Central memory CD8-positive, alpha-beta T cell (primary cell): ENCODE data around the gene RBMS3.

Experiments used
- ATAC-seq: fragments of 150-1000 bp; cut with Tn5 transposase; replicated peaks from 2 replicates; pipeline ENCODE4 v1.10.0; 2022; ENCODE audit warnings: mild to moderate bottlenecking, moderate FRiP score, moderate number of reproducible peaks; ENCODE audit not compliant: poor library complexity, severe bottlenecking; ENCODE audit errors: extremely low read depth
- DNase-seq, 2 donors: peaks; one replicate each; pipeline ENCODE4 v3.0.0; 2021; ENCODE audit warnings: low spot score in 2 of 2
- H3K27ac Mint-ChIP-seq: one replicate; pipeline ENCODE4 v1.8.0; 2022; ENCODE audit warnings: low read depth, mild to moderate bottlenecking, moderate library complexity, mixed read lengths
- H3K27me3 Mint-ChIP-seq: one replicate; pipeline ENCODE4 v1.8.0; 2022; ENCODE audit warnings: mixed read lengths
- H3K36me3 Mint-ChIP-seq: one replicate; pipeline ENCODE4 v1.8.0; 2022; ENCODE audit warnings: mild to moderate bottlenecking, moderate library complexity, mixed read lengths; ENCODE audit not compliant: insufficient read depth
- H3K4me1 Mint-ChIP-seq: one replicate; pipeline ENCODE4 v1.8.0; 2022; ENCODE audit warnings: mixed read lengths
- H3K4me3 Mint-ChIP-seq: one replicate; pipeline ENCODE4 v1.8.0; 2022; ENCODE audit warnings: mild to moderate bottlenecking, moderate library complexity, mixed read lengths
- H3K9me3 Mint-ChIP-seq: one replicate; pipeline ENCODE4 v1.8.0; 2022; ENCODE audit warnings: mixed read lengths

Gene RBMS3

DNA sequence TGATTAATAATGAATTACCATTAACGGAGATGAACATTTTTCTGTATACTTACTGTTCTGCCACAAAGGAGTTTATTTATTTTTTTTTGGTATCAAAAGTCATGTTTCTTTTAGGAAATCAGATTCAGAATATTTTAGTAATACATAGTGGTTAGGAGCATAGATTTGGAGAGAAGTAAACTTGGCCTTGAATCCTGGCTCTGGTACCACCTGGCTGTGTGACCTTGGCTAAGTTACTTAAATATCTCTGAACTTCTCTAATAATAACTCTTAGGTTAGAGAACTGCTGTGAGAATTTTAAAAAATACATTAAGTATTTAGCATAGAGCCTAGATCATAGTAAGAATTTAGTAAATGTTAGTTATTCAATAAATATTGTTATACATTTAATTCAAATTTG lies 309.1 kb downstream of the RBMS3 start:
- Mint-ChIP-seq H3K4me1 (no peaks in the 10 kb centered on the region), H3K4me3 (no peak overlapping the region), H3K27ac (no peak overlapping the region)

DNA sequence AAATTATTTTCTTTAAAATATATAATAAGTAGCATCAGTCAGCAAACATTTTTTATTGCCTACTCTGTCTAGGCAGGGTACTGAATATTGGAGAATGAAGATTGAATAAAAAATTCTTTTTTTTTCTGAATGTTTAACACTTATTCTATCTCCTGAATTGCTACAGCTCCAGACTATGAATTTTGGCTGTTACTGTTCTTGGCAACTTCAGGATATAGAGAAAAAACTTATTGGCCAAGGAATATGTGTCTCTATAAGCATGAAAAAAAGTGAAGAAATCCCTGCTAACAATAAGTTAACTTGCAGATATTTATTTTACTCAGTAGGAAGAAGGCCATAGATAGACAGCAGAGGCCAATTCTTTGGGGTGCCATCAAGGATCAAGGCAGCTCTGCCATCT lies 309.6 kb downstream of the RBMS3 start:
- Mint-ChIP-seq H3K9me3 (peaks cover 10% of the 10 kb centered on the region), H3K27me3 (no peaks in the 10 kb centered on the region), H3K4me1 (no peaks in the 10 kb centered on the region), H3K27ac (no peak overlapping the region), H3K36me3 (no peaks in the 10 kb centered on the region), H3K4me3 (no peak overlapping the region)
- ATAC-seq (no peak), DNase-seq (no peak)

More for the DNA sequence above, 309.1 kb downstream of the RBMS3 start:
- peaks cover 10% of the 10 kb centered on the region for H3K9me3 Mint-ChIP-seq
- H3K27me3 Mint-ChIP-seq = no peaks in the 10 kb centered on the region
- no peaks in the 10 kb centered on the region for H3K36me3 Mint-ChIP-seq
- DNase-seq (no peak), ATAC-seq (no peak)

DNA sequence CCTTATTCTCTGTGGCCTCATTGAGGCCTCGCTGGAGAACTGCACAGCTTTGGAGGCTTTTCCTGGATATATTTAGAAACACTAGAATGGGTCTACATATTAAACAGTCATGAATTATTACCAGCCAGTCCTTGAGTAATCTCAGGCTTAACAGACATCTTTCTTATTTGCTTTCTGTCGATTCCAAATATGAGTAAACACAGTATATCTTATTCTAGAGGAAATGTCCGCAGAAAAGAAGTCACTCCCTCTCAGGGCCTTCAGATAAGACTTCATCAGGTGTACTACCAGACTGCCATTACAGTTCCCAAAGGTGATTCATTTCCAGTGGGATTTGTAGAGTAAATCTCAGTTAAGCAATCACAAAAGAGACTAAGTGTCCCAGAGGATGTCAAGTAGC lies 310.7 kb downstream of the RBMS3 start:
- ATAC-seq = no peak
- Mint-ChIP-seq H3K9me3 (peaks cover 10% of the 10 kb centered on the region), H3K36me3 (no peaks in the 10 kb centered on the region), H3K4me1 (no peaks in the 10 kb centered on the region), H3K27ac (no peak overlapping the region), H3K4me3 (no peak overlapping the region), H3K27me3 (no peaks in the 10 kb centered on the region)
- no peak for DNase-seq

DNA sequence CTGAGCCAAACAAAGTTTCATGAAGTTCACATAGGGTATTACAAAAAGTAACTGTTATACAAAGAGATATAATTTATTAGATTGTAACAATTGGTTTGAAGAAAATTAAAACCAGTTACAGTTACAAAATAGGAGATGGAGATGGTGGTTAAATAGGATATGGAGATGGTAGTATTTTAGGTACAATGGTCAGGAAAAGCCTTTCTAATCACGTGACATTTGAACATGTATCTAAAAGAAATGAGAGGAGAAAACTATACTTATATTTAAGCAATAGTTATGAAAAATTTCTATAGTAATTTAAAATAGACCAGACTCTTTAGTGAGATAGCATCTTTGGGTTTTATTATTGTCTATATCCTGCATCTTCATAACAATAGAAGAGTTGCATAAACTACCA lies 312.9 kb downstream of the RBMS3 start:
- Mint-ChIP-seq H3K9me3 (no peaks in the 10 kb centered on the region), H3K4me1 (no peaks in the 10 kb centered on the region), H3K27ac (no peak overlapping the region), H3K36me3 (no peaks in the 10 kb centered on the region), H3K4me3 (no peak overlapping the region), H3K27me3 (no peaks in the 10 kb centered on the region)
- ATAC-seq = no peak
- no peak for DNase-seq

DNA sequence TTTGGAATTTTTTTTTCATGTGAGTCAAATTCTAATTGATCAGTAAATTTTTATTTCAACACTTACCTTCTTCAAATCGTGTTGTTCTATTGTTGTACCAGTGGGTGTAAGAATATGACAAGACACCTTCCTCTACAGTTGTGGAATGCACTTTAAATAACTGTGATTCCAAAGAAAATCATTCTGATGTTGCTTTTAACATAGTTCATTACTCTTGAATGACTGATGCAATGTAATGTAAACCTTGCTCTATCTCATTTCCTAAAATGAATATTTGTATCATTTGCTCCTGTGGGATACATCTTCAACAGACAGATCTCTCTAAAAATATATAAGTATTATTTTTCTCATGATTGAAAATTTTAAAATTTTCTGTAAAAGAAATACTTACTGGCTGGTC lies 313.4 kb downstream of the RBMS3 start:
- ATAC-seq (no peak), DNase-seq (no peak)
- no peaks in the 10 kb centered on the region for H3K36me3 Mint-ChIP-seq

DNA sequence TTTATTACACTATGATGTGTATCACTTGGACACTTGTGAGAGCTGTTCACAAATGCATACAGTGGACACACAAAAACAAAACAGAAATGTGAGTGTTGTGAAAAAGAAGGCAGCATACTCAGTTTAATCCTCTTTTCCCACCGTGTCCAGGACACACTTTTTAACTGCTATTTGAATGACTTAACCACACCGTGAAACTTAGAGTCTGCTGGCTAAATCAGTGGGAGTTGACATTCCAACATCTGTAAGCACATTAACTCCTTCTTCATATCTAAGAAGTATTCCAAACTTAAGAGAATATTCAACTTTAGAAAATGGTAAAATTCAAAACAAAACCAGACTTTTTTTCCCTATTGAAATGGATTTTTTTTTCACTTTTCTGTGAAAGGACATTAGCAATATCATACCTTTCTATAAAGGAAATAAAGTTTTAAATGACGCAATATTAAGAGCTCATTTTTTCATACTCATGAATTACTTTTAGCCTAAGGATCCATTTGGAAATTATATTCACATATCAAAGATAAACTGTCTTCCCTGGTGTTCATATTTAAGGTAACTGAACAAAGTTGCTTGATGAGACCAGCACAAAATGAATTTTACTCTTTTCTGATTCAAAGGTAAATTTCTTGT lies 316.6 kb downstream of the RBMS3 start:
- Mint-ChIP-seq H3K4me3 (no peak overlapping the region), H3K4me1 (no peaks in the 10 kb centered on the region), H3K27me3 (no peaks in the 10 kb centered on the region), H3K9me3 (no peaks in the 10 kb centered on the region), H3K36me3 (no peaks in the 10 kb centered on the region), H3K27ac (no peak overlapping the region)
- ATAC-seq = no peak
- DNase-seq = no peak

More for the DNA sequence above, 313.4 kb downstream of the RBMS3 start:
- Mint-ChIP-seq H3K4me1 (no peaks in the 10 kb centered on the region), H3K4me3 (no peak overlapping the region), H3K27ac (no peak overlapping the region), H3K9me3 (no peaks in the 10 kb centered on the region), H3K27me3 (no peaks in the 10 kb centered on the region)

DNA sequence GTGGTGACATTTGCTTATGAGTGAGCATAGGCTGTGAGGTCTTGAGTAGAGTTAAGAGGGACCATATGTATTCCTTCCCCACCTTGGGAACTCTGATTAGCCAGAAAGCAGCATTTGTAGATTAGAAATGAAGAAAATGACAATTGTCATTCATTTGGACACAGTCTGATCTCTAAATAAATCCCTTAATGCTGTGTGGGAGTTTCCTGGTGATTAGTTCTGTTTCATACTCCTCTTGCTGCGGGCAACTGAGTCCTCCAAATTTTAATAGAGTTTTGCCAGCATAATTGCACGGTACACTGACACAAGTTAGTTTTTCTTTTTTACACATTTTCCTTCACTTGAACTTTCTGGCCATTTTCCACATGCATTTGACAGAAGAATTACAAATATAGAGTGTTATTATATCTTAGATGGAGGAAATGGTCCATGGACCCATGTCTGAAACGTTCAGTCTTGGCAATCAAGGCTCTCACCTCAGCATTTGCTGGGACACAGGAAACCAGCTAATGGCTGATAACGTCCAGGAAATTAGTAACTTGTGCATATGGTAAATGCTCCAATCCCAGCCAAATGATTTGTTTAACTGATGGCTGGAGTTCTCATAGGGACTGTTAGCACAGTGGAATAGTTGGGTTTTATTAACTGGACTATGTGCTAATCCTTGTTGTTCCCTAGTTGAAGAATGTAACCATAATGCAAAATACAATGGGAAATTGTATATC lies 321.2 kb downstream of the RBMS3 start:
- no peak for DNase-seq
- Mint-ChIP-seq H3K27me3 (no peaks in the 10 kb centered on the region), H3K4me1 (no peaks in the 10 kb centered on the region), H3K27ac (no peak overlapping the region), H3K9me3 (no peaks in the 10 kb centered on the region), H3K4me3 (no peak overlapping the region), H3K36me3 (no peaks in the 10 kb centered on the region)
- no peak for ATAC-seq

DNA sequence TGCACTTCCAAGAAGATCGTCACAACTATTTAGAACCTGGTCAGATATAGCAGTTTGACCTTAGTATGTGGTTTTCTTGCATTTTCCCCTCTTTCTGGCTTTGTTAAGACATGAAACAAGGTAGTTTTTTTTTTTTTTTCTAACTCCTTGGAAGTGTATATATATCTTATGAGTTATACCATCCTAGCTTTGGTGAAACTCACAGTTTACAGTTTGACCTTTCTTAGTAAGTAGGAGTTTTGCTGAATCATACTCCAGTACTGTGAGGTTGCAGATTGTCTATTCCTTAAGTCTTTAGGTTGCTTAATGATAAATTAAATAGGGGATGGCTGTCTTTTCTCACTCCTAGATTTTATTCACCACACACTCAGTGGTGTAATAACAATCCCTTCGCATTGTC lies 325.0 kb downstream of the RBMS3 start:
- H3K4me3 Mint-ChIP-seq = no peak overlapping the region
- ATAC-seq (no peak), DNase-seq (no peak)
- H3K27me3 Mint-ChIP-seq = no peaks in the 10 kb centered on the region
- no peaks in the 10 kb centered on the region for H3K36me3 Mint-ChIP-seq
- no peaks in the 10 kb centered on the region for H3K4me1 Mint-ChIP-seq
- H3K9me3 Mint-ChIP-seq = no peaks in the 10 kb centered on the region
- H3K27ac Mint-ChIP-seq = no peak overlapping the region

DNA sequence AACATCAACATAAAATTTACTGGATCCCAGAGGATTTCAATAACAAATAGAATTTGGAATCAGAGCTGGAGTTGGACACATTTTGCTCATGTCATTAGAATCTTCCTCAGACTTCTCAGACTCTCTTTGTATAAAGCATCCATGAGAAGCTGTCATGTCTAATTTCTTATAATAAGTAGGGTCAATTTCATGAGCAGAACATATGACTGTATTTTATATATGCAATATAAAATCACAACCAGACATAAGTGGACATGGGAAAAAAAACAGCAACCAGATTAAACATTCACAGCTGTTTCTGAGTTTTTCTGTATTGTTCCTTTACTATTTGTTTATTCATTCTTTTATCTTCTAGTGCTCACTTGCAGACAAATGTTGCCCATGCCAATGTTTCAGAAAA lies 325.5 kb downstream of the RBMS3 start:
- Mint-ChIP-seq H3K36me3 (no peaks in the 10 kb centered on the region), H3K27ac (no peak overlapping the region), H3K27me3 (no peaks in the 10 kb centered on the region), H3K4me1 (no peaks in the 10 kb centered on the region), H3K4me3 (no peak overlapping the region), H3K9me3 (no peaks in the 10 kb centered on the region)
- DNase-seq = no peak
- no peak for ATAC-seq

DNA sequence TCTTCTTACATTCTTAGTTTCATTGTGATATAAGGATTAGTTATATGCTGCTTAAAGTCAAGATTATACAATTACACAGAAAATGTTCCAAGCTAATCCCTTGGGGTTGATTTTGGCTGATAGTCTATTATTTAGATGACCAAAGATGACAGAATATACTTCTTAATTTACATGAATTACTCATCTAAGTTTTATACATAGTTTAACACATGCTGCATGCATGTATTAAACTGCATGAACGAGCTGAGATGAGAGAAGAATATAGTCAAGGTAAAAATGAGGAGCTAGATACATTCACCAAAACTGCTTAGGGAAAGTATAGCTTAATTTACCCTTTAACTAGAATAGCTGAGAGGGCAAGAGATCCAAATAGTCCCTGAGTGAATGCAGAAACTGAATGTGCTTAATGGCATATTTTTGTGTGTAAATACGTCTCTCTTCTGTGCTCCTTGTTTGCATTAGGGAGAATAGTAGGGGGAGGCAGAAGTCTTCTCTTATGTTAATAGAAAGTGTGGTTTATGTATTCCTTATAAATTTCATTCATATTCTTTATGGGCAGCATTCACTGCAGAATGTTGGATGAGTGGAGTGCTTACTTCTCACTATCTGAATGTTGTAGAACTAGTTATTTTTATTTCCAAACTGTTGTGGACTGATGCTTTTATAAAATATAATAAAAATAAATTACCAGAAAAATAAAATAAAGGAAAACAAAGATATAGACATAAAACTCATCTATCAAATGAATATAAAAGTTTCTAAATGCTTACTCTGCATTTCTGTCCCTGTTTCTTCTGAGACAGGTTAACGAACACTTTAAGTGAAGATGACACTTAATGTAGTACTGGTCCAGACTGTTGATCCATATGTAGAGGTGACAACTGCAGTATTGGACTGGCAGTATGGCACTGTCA lies 327.8 kb downstream of the RBMS3 start:
- ATAC-seq (no peak), DNase-seq (no peak)
- Mint-ChIP-seq H3K9me3 (no peaks in the 10 kb centered on the region), H3K36me3 (no peaks in the 10 kb centered on the region), H3K4me3 (no peak overlapping the region), H3K4me1 (no peaks in the 10 kb centered on the region), H3K27me3 (no peaks in the 10 kb centered on the region), H3K27ac (no peak overlapping the region)

DNA sequence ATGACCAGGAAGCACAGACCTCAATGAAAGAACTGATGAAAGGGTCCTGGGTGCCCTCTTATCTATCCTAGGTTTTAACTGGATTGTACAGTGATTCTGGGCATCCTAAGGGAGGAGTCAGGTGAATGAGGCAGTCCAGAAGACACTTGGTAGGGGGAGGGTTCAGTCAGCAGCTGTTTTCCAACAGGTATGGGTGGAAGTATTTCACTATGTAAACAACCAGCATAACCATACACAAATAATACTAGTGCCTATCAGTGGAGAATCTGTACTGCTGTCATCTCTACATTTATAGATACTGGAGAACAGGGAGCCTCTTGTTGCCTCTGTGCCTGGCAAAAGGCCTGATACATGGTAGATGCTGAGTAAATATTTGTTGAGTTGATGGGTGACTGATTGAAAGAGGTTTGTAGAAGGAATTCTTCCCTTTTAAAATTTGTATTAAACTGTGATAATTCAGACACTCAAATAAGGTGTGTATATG lies 328.5 kb downstream of the RBMS3 start:
- H3K27ac Mint-ChIP-seq = no peak overlapping the region
- no peaks in the 10 kb centered on the region for H3K4me1 Mint-ChIP-seq
- no peaks in the 10 kb centered on the region for H3K36me3 Mint-ChIP-seq
- no peak overlapping the region for H3K4me3 Mint-ChIP-seq
- ATAC-seq (no peak), DNase-seq (no peak)
- no peaks in the 10 kb centered on the region for H3K9me3 Mint-ChIP-seq
- no peaks in the 10 kb centered on the region for H3K27me3 Mint-ChIP-seq

DNA sequence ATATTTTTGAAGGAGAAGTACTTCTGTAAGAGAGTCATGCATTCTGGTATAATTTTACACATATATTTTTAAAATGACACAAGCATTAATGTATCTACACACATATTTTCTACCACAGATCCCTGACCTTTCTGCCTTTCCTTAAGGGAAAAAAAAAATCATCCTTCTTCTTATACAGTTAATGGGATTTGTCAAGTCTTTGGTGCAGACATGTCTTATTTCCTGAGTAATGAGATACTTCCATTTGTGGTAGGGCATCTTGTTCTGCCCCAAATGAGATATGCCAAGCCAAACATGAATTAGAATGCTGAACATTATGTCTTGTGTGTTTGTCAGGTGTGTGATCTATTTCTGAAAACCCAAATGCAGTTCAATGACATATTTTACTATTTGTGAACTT lies 329.9 kb downstream of the RBMS3 start:
- H3K27ac Mint-ChIP-seq = no peak overlapping the region
- no peaks in the 10 kb centered on the region for H3K36me3 Mint-ChIP-seq
- ATAC-seq (no peak), DNase-seq (no peak)
- H3K4me1 Mint-ChIP-seq = no peaks in the 10 kb centered on the region
- no peaks in the 10 kb centered on the region for H3K27me3 Mint-ChIP-seq
- no peaks in the 10 kb centered on the region for H3K9me3 Mint-ChIP-seq
- no peak overlapping the region for H3K4me3 Mint-ChIP-seq
